ENCODE data around the gene SHLD1.

SHLD1 gene

DNA sequence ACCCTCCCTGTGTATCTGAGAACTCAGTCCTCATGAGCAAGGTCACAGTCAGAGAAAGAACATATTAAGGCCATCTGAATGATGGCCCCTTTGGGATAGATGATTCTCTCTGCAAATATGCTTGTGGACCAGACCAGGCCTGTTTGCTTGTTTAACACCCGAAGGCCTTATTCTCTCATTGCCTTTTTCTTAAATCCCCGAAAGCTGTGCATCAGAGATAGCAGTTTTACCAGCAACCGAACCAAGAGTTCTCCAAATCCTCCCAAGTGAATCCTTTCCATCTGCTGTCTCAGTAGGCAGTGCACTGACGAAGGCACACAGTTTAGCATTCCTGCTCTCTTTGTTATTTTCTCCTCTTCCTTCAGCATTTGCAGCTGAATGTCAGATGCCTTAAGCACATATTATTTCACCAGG, 120.4 kb downstream of the SHLD1 start:
- TF ChIP-seq CTCF (IDR thresholded peaks at IDR 0.05): no peak

GRCh38 chr20:5871459-5872410, 121.5 kb downstream of the SHLD1 start:
- no peaks in the 10 kb centered on the region for H3K36me3 ChIP-seq (ENCODE audit: control insufficient read depth, insufficient read depth, low read length)

More for the DNA sequence above, 120.4 kb downstream of the SHLD1 start:
- Histone ChIP-seq H3K4me1 (no peaks in the 10 kb centered on the region), H3K9ac (no peak overlapping the region), H3K4me2 (ENCODE audit: low read length) (no peak overlapping the region), H2AFZ (no peak overlapping the region), H3K27ac (no peak overlapping the region), H3K9me3 (ENCODE audit: control insufficient read depth, low read length) (no peaks in the 10 kb centered on the region), H3K79me2 (no peaks in the 10 kb centered on the region), H3K36me3 (ENCODE audit: control insufficient read depth, insufficient read depth, low read length) (no peaks in the 10 kb centered on the region), H3K4me3 (ENCODE audit: low read depth, low read length) (no peak overlapping the region), H3K27me3 (ENCODE audit: control insufficient read depth, insufficient read depth, low read length) (no peaks in the 10 kb centered on the region)

DNA sequence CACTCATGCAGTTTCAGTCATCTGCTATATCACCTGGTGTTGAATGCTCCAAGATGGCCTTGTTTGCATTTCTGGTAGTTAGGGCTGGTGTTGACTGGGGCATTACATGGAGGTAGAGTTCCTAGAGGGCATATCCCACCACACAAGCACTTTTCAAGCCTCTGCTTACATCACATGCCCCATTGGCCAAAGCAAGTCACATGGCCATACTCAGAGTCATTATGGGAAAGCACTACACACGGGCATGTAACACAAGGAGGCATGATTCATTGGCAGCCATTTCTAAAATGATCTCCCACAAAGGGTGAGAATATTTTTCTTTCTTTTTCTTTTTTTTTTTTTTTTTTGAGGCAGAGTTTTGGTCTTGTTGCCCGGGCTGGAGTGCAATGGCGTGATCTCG, 126.9 kb downstream of the SHLD1 start:
- Histone ChIP-seq H3K9me3 (ENCODE audit: control insufficient read depth, low read length) (no peaks in the 10 kb centered on the region), H3K36me3 (ENCODE audit: control insufficient read depth, insufficient read depth, low read length) (no peaks in the 10 kb centered on the region), H3K9ac (no peak overlapping the region), H3K27ac (no peak overlapping the region), H3K4me1 (no peaks in the 10 kb centered on the region), H2AFZ (no peak overlapping the region), H3K27me3 (ENCODE audit: control insufficient read depth, insufficient read depth, low read length) (no peaks in the 10 kb centered on the region), H3K4me3 (ENCODE audit: low read depth, low read length) (no peak overlapping the region), H3K4me2 (ENCODE audit: low read length) (no peak overlapping the region), H3K79me2 (no peaks in the 10 kb centered on the region)
- no peak for TF ChIP-seq CTCF (IDR thresholded peaks at IDR 0.05)

More at GRCh38 chr20:5871459-5872410, 121.5 kb downstream of the SHLD1 start:
- no peak overlapping the region for H3K27ac ChIP-seq
- H3K79me2 ChIP-seq: no peaks in the 10 kb centered on the region
- TF ChIP-seq CTCF (IDR thresholded peaks at IDR 0.05): no peak
- H3K4me3 ChIP-seq (ENCODE audit: low read depth, low read length): no peak overlapping the region
- no peak overlapping the region for H2AFZ ChIP-seq
- no peak overlapping the region for H3K9ac ChIP-seq
- H3K4me1 ChIP-seq: no peaks in the 10 kb centered on the region
- no peaks in the 10 kb centered on the region for H3K27me3 ChIP-seq (ENCODE audit: control insufficient read depth, insufficient read depth, low read length)
- no peaks in the 10 kb centered on the region for H3K9me3 ChIP-seq (ENCODE audit: control insufficient read depth, low read length)
- no peak overlapping the region for H3K4me2 ChIP-seq (ENCODE audit: low read length)

- no peak overlapping the region for H3K4me2 ChIP-seq (ENCODE audit: low read length)
- no peaks in the 10 kb centered on the region for H3K36me3 ChIP-seq (ENCODE audit: control insufficient read depth, insufficient read depth, low read length)
- H3K9ac ChIP-seq: no peak overlapping the region
- H3K4me1 ChIP-seq: no peaks in the 10 kb centered on the region
- no peaks in the 10 kb centered on the region for H3K79me2 ChIP-seq
- no peaks in the 10 kb centered on the region for H3K9me3 ChIP-seq (ENCODE audit: control insufficient read depth, low read length)
- no peak for TF ChIP-seq CTCF (IDR thresholded peaks at IDR 0.05)
- H3K4me3 ChIP-seq (ENCODE audit: low read depth, low read length): no peak overlapping the region
- no peaks in the 10 kb centered on the region for H3K27me3 ChIP-seq (ENCODE audit: control insufficient read depth, insufficient read depth, low read length)
- no peak overlapping the region for H3K27ac ChIP-seq
- no peak overlapping the region for H2AFZ ChIP-seq
Measured at GRCh38 chr20:5880326-5880725, 130.1 kb downstream of the SHLD1 start.

Data from parathyroid adenoma (tissue), 2 donors.